RWPE2 (cell line): ENCODE measurements around the gene HTT.
A peak's percentile ranks its signal among the peaks of the same experiment; 100 is the strongest.

ENCODE experiments used
- ATAC-seq: fragments of 200-7000 bp; cut with Tn5 transposase; 3 replicates; pipeline ENCODE4 v1.9.1; 2021; ENCODE audit warnings: low read depth
- DNase-seq: peaks from one replicate; pipeline ENCODE4 v3.0.0-alpha.2; 2020; ENCODE audit warnings: low spot score
- H3K27ac ChIP-seq: fragments of 450-650 bp; 2 replicates; pipeline ENCODE4 v1.5.1; 2017; ENCODE audit warnings: mild to moderate bottlenecking; ENCODE audit not compliant: poor library complexity, severe bottlenecking
- H3K27me3 ChIP-seq: fragments of 250-450 bp; sonication (Bioruptor Pico); 2 replicates; pipeline ENCODE4 v1.5.1; 2021; ENCODE audit warnings: mild to moderate bottlenecking, moderate library complexity; ENCODE audit not compliant: insufficient read depth, poor library complexity, severe bottlenecking
- H3K36me3 ChIP-seq: fragments of 250-450 bp; sonication (Bioruptor Pico); 2 replicates; pipeline ENCODE4 v1.5.1; 2020; ENCODE audit warnings: low read depth, mild to moderate bottlenecking, moderate library complexity
- H3K4me1 ChIP-seq: fragments of 250-450 bp; sonication (Bioruptor Pico); 2 replicates; pipeline ENCODE4 v1.5.1; 2021; ENCODE audit warnings: mild to moderate bottlenecking, moderate library complexity; ENCODE audit not compliant: insufficient read depth, poor library complexity, severe bottlenecking
- H3K4me3 ChIP-seq: fragments of 250-450 bp; sonication (Bioruptor Pico); 2 replicates; pipeline ENCODE4 v1.5.1; 2021; ENCODE audit warnings: mild to moderate bottlenecking, moderate library complexity; ENCODE audit not compliant: severe bottlenecking
- H3K9me3 ChIP-seq: fragments of 250-450 bp; sonication (Bioruptor Pico); 2 replicates; pipeline ENCODE4 v1.5.1; 2021; ENCODE audit warnings: mild to moderate bottlenecking, moderate library complexity; ENCODE audit not compliant: severe bottlenecking
- CTCF ChIP-seq: fragments of 450-650 bp; IDR thresholded peaks from one replicate; pipeline ENCODE4 v1.5.1; 2017; ENCODE audit warnings: mild to moderate bottlenecking, moderate library complexity; ENCODE audit not compliant: poor library complexity, severe bottlenecking

HTT gene

GRCh38 chr4:3231471-3231870, 157.0 kb downstream of the HTT start:
- Histone ChIP-seq H3K4me3 (no peak overlapping the region), H3K36me3 (peaks cover 54% of the 10 kb centered on the region), H3K4me1 (no peaks in the 10 kb centered on the region), H3K27me3 (no peaks in the 10 kb centered on the region), H3K9me3 (no peaks in the 10 kb centered on the region), H3K27ac (no peak overlapping the region)
- DNase-seq (no peak), ATAC-seq (no peak)
- no peak for TF ChIP-seq CTCF

GRCh38 chr4:3232001-3232400, 157.5 kb downstream of the HTT start:
- peaks cover 51% of the 10 kb centered on the region for H3K36me3 ChIP-seq
- ATAC-seq, result no peak

GRCh38 chr4:3232871-3233271, 158.4 kb downstream of the HTT start:
- Histone ChIP-seq H3K9me3 (no peaks in the 10 kb centered on the region), H3K27ac (no peak overlapping the region), H3K36me3 (peaks cover 51% of the 10 kb centered on the region), H3K27me3 (no peaks in the 10 kb centered on the region), H3K4me3 (no peak overlapping the region), H3K4me1 (no peaks in the 10 kb centered on the region)
- ATAC-seq (no peak), DNase-seq (no peak)
- TF ChIP-seq CTCF, result no peak

More at GRCh38 chr4:3232001-3232400, 157.5 kb downstream of the HTT start:
- Histone ChIP-seq H3K4me3 (no peak overlapping the region), H3K27me3 (no peaks in the 10 kb centered on the region), H3K27ac (no peak overlapping the region), H3K9me3 (no peaks in the 10 kb centered on the region), H3K4me1 (no peaks in the 10 kb centered on the region)
- DNase-seq, result no peak
- no peak for TF ChIP-seq CTCF

GRCh38 chr4:3233391-3234071, 159.1 kb downstream of the HTT start:
- ATAC-seq, result peak; percentile 46; the same call in 1 of the 3 replicates
- Histone ChIP-seq H3K4me1 (no peaks in the 10 kb centered on the region), H3K4me3 (no peak overlapping the region), H3K36me3 (peaks cover 49% of the 10 kb centered on the region), H3K9me3 (no peaks in the 10 kb centered on the region), H3K27me3 (no peaks in the 10 kb centered on the region), H3K27ac (no peak overlapping the region)
- TF ChIP-seq CTCF, result no peak
- DNase-seq, result no peak
